Stimulated activated CD8-positive, alpha-beta memory T cell treated with anti-CD3 and anti-CD28 coated beads, Interleukin-7, amount 100 ng/mL, for 24 hours (primary cell): ENCODE data around the gene DVL1.

Experiments
- DNase-seq: peaks from one replicate; pipeline ENCODE4 v3.0.0-alpha.2; 2020; ENCODE audit warnings: low read depth

Gene DVL1

DNA sequence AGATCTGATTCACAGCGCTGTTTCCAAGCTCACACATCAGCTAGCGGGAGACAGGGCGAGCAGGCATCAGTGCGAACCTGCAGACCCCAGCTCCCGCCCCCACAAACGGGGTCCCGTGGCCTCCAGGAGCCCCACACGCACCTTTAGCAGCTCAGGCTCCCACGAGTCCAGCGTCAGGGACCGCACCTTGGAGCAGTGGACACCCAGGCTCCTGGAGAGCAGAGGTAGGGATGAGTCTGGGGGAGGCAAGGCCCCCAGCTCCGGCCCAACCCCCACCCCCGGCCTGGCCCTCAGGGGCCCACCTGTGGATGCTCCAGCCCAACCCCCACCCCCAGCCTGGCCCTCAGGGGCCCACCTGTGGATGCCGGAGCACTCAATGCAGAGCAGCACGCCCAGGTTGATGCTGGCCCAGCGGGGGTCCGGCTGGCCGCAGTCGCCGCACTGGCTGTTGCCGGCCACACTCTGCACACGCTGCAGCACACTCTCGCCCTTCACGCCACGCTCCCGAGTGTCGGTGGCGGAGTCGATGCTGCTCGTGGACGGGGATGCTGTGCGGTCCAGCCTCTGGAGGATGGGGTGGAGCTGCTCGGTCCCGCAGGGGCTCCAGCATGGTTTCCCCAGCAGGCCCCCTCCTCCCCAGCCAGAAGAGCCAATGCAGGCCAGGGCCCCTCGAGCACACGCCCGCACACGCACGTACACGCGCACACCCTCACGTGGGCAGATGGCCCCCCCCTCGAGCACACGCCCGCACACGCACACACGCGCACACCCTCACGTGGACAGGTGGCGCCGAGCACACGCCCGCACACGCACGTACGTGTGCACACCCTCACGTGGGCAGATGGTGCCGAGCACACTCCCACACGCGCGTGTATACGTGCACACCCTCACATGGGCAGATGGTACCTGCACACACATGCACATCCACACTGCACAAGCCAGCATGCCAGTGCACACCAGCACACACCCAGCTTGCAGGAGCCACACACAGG is 52.9 kb downstream of the DVL1 start:
- DNase-seq: no peak

DNA sequence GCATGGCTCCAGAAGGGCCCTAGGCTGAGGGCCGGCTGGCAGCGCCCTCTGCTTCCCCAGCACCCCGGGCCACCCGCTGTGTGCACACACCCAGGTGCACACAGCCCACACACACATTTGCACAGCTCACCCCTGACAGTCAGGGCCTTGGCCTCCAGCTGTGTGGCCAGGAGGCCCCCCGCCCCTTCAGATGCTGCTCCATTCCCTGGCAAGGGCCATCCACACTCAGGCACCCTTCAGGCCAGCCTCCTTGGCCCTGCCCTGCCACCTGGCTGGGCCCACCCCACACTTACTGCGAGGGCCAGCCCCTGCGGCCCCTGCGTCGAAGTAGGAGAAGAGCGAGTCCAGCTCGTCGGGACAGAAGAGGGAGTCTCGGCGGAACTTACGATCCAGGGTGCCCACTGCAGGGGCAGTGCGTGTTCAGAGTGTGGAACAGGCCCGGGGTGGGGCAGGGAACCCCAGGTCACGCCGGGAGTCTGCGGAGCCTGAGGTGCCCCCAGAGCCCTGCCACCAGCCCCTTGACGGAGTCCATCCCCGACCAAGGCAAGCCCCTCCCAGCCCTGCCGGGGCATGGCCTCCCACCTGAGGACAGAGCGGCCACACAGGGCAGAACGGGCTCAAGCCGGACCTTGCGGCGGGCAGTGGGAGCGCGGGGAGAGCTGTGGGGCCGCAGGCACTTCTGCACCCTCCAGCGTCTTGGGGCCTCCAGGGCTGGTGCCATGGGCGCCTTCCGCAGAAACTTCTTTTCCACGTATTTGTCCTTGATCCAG is 53.9 kb downstream of the DVL1 start:
- no peak for DNase-seq

DNA sequence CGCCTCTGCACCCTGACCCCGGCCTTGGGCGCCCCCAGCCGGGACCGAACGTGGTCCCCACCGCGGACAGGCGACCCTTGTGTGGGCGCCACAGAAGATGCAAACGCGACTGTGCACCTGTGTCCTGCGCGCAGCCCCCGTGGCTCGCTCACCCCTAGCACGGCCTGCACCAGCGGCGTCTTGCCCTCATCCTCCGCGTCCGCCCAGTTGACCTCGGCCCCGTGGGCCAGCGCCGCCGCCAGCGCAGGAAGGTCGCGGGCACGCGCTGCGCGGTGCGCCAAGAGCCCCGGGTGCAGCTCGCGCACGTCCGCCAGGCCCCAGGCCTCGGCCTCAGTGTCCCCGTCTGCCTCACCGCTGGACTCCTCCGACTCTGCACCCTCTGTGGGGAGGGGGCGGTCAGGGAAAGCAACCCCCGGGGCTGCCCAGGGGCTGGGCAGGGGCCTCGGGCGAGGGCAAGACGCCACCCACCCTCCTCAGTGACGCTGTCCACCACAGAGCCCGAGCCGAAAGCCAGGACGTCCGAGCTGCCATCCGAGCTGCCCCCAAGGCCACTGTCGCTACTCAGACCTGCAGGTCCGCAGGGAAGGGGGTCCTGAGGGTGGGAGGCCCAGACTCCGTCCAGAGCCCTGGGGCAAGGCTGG is 54.8 kb downstream of the DVL1 start:
- DNase-seq: no peak

DNA sequence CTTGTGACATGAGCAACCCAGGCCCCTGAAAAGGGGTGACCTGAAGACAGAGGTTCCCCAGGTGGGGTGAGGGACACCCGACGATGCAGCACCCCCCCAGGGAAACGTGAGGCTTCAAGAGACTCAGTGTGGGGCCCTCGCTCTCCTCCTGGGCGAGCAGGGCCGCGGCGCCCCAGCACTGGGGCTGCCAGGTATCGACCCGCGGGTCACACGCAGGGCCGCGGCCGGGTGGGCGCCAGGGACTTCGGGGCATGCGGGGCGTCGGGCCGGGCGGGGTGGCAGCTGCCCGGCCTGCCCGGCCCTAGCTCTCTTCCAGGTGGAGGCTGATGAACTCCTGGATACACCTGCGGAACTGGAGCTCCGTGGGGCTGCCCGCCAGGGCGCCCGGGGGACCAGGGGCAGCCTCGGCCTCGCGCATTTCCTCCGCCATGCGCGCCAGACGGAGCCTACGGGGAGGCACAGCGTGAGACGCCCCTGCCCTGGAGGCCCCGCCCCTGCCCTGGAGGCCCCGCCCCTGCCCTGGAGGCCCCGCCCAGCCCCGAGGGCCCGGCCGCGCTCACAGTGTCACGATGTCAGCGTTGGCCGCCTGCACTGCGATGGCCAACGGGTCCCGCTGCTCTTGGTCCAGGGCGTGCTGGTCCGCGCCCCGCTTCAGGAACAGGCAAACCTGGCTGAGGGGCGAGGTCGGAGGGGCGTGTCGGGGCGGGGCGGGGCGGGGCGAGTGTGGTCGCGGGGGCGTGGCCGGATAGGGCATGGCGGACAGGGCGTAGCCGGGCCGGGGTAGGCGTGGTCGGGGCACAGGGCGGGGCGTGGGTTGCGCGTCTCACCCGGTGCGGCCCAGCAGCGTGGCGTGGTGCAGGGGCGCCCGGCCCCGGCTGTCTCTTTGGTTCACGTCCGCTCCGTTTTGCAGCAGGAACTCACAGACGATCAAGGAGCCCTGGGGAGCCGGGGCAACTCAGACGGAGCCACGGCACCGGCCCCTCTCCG is 55.7 kb downstream of the DVL1 start:
- no peak for DNase-seq

DNA sequence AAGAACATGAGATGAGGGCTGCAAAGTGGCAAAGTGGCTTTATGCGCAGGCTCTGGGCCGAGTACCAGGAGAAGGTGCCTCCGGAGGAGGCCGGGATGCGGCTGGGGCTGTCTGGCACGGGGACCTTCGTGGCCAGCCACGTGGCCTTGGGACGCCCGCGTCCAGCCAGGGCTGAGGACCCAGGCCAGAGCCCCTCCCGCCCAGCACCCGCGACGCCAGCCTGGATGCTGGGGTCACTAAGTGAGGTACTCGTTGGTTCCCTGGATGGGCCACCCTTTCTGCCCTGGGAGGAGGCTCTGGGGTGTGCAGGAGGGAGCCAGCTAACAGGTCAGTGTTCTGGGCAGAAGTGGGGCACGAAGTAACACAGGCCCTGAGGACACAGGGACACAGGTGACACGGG is 56.4 kb downstream of the DVL1 start:
- DNase-seq: no peak

DNA sequence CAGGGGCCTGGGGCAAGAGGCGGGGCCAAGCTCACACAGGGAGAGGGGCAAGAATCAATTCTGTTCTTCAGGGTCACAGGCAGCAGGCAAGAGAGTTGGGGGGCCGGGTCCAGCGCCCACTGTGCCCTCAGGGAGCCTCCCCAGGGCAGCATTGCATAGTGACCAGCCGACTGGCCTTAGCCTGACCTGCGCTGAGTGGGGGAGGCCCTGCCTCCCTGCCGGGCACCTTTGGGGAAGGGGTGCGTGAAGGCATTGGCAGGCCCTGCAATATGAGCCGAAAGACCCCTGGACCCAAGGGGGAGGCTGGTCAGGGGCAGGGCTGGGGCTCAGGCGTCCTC is 56.8 kb downstream of the DVL1 start:
- DNase-seq: no peak

DNA sequence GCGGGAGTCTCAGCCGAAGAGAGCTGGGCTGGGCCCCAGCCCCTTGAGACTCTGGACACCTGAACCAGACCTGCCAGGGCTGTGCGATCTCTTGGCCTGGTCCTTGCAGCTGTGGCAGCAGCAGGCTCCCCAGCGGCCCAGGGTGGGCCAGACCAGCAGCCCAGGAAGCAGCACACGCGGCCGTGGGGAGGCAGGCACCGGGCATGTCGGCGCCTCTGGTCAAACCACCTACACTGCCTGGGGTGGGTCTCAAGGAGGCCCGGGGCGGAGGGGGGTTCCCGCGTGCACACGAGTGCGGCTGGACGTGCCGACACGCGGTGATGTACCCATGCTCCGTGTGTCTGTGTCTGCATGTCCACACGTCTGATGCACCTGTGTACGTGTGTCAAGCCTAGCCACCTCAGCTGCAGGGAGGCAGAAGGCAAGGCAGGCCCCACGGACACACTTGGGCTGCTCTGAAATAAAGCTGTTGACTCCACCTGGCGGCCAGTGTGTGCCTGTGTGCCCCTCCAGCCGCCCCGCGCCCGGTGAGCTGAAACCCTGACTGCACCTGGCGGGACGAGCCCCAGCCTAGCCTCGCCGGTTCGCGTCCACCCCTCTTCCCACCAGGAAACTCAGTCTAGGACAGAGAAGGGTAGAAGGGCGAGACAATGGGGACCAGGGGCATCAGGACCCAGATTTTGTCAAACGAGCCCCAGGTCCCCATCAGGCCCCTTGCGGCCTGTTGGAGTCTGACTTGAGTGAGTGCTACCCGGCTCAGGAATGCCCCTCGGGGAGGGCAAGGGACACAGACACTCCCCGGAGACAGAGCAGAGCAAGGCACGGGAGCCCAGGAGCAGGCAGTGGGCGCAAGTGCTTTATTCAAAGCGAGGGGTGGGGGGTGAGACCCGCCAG is 57.4 kb downstream of the DVL1 start:
- DNase-seq: no peak

DNA sequence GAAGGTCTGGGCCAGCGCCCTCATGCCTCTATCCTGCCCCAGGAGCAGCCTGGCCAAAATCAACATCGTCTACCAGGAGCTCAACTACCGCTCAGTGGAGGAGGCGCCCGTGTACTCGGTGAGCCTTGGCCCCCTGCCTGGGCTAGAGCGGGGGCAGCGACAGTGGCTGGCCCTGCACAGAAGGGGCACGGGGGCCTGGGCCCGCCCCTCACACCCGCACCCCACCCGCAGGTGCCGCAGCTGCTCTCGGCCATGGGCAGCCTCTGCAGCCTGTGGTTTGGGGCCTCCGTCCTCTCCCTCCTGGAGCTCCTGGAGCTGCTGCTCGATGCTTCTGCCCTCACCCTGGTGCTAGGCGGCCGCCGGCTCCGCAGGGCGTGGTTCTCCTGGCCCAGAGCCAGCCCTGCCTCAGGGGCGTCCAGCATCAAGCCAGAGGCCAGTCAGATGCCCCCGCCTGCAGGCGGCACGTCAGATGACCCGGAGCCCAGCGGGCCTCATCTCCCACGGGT is 58.1 kb downstream of the DVL1 start:
- DNase-seq: no peak

DNA sequence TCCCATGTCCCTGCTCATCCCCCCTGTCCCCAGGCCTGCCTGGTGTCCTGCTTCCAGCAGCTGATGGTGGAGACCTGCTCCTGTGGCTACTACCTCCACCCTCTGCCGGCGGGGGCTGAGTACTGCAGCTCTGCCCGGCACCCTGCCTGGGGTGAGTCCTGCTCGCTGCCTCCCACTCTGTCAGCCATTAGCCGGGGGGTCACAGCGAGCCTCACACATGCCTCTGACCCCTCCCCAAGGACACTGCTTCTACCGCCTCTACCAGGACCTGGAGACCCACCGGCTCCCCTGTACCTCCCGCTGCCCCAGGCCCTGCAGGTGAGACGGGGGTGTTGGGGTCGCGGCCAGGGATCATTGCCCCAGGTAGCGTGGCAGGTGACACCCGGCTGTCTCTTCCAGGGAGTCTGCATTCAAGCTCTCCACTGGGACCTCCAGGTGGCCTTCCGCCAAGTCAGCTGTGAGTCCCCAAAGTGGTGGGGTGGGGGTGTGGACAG is 58.9 kb downstream of the DVL1 start:
- peak; percentile 47 for DNase-seq

DNA sequence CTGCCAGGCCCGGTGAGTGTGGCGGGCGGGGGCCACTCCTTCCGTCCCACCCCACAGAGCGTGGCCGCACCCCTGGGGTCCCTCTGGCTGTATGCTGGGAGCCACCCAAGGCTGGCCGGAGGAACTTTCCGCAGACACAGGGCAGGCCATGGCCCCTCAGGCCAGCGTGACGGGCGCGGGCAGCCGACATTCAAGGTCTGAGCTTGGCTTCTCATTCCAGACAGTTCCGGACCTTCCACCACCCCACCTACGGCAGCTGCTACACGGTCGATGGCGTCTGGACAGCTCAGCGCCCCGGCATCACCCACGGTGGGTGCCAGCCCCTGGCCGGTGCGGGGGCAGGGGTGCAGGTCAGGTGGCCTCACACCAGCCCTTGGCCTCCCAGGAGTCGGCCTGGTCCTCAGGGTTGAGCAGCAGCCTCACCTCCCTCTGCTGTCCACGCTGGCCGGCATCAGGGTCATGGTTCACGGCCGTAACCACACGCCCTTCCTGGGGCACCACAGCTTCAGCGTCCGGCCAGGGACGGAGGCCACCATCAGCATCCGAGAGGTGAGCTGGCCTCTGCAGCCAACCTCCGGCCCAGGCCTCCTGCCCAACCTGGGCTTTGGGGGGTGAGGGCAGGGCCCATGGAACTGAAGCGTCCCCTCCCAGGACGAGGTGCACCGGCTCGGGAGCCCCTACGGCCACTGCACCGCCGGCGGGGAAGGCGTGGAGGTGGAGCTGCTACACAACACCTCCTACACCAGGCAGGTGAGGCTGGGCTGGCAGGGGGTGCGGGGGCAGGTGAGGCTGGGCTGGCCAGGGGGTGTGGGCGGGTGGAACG is 61.7 kb downstream of the DVL1 start:
- no peak for DNase-seq

DNA sequence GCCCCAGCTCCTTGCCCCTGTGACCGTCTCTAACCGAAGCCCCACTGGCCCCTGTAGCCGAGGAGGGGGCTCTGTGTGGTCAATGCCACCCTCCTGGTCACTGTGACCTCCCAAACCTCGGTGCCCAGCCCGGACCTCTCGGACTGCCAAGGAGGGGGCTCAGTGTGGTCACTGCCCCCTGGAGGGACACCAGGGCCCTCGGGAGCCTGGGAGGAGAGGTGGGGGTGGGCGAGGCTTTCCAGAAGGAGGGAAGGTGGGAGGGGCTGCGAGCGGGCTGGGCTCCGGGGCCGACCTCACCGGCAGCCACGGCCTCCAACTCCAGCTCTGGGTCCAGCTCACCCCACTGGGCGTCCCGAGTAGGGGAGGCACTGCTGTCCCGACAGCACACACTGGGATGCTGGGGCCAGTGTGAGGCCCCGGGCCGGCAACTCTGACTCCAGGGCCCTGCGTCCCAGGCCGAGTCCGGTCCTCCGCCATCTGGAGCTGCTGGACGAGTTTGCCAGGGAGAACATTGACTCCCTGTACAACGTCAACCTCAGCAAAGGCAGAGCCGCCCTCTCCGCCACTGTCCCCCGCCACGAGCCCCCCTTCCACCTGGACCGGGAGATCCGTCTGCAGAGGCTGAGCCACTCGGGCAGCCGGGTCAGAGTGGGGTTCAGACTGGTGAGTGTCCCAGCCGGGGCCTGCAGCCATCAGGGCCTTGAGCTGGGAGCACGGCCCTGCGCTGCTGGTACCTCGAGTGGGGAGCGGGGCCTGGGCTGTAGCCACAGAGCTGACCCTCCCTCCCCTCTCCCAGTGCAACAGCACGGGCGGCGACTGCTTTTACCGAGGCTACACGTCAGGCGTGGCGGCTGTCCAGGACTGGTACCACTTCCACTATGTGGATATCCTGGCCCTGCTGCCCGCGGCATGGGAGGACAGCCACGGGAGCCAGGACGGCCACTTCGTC is 62.6 kb downstream of the DVL1 start:
- DNase-seq: no peak

DNA sequence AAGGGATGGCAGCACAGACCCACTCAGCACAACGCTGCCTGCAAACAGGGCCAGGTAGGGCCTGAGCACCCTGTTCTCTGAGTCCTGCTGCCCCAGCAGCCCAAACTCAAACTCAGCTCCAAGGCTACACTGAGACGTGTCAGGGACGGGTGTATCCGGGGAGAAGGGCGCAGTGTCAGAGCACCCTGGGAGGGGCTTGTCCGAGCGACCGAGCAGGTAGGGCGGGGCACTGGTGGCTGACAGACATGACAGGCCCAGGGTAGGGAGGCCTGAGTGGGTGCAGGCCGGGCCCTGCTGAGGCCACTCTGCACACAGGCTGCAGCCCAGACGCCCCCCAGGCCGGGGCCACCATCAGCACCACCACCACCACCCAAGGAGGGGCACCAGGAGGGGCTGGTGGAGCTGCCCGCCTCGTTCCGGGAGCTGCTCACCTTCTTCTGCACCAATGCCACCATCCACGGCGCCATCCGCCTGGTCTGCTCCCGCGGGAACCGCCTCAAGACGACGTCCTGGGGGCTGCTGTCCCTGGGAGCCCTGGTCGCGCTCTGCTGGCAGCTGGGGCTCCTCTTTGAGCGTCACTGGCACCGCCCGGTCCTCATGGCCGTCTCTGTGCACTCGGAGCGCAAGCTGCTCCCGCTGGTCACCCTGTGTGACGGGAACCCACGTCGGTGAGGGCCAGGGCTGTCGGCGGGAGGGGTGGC is 63.5 kb downstream of the DVL1 start:
- no peak for DNase-seq
